Sigmoid colon (tissue), 4 donors: ENCODE measurements around the gene PAPOLG.

ENCODE experiments used
- CTCF ChIP-seq, 4 experiments: fragments of 450-650 bp in 3 of 4; fragments of 200-600 bp in 1 of 4; IDR thresholded peaks; one replicate each; pipeline ENCODE4 v1.5.1; 2016 to 2019; ENCODE audit warnings: antibody characterized with exemption in 4 of 4, mild to moderate bottlenecking in 3 of 4, moderate library complexity in 2 of 4
- EP300 ChIP-seq, 4 donors: sonication (generic); formaldehyde crosslinking; IDR thresholded peaks; one replicate each; pipeline ENCODE4 v1.6.1; 2017; ENCODE audit warnings: antibody characterized with exemption in 4 of 4
- POLR2A ChIP-seq, 2 donors: fragments of 450-650 bp; IDR thresholded peaks; one replicate each; pipeline ENCODE4 v1.6.1; 2016; ENCODE audit warnings: antibody characterized with exemption in 2 of 2, mild to moderate bottlenecking in 2 of 2, moderate library complexity in 2 of 2
- POLR2AphosphoS5 ChIP-seq, 4 donors: sonication (generic); formaldehyde crosslinking; IDR thresholded peaks; one replicate each; pipeline ENCODE4 v1.6.1; 2017; ENCODE audit warnings: antibody characterized with exemption in 4 of 4

DNA sequence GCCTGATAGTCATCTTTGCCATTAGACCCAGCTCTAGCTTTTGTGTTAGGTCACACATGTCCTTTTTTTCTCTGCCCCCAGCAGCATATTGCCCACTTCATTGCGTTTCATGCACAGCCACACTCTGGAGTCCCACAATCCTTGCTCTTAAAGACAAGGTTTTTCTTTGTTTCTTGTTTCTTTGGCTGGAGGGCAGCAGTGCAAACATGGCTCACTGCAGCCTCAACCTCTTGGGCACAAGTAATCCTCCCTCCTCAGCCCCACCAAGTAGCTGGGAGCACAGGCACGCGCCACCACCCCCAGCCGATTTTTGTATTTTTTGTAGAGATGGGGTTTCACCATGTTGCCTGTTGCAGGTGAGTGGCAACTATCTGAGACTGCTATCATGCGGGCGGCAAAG lies 16.9 kb upstream of the PAPOLG start:
- TF ChIP-seq POLR2A (IDR thresholded peaks at IDR 0.05) (no peak), CTCF (IDR thresholded peaks at IDR 0.05) (no peak), EP300 (IDR thresholded peaks at IDR 0.05) (no peak), POLR2AphosphoS5 (IDR thresholded peaks at IDR 0.05) (no peak)
